Bronchial smooth muscle cell (primary cell): ENCODE results near the gene SNX13. TPM values are rescaled to one million over a fixed set of nuclear protein-coding genes. Genes with fewer than 3 reads are reported as not detected.

Experiments
- total RNA-seq: library from RNA; depleted of rRNA; stranded (reverse); fragments of >200 nt; gene quantifications from 2 replicates; pipeline ENCODE4 v1.2.1, GENCODE V29; 2014

The SNX13 gene, protein sequence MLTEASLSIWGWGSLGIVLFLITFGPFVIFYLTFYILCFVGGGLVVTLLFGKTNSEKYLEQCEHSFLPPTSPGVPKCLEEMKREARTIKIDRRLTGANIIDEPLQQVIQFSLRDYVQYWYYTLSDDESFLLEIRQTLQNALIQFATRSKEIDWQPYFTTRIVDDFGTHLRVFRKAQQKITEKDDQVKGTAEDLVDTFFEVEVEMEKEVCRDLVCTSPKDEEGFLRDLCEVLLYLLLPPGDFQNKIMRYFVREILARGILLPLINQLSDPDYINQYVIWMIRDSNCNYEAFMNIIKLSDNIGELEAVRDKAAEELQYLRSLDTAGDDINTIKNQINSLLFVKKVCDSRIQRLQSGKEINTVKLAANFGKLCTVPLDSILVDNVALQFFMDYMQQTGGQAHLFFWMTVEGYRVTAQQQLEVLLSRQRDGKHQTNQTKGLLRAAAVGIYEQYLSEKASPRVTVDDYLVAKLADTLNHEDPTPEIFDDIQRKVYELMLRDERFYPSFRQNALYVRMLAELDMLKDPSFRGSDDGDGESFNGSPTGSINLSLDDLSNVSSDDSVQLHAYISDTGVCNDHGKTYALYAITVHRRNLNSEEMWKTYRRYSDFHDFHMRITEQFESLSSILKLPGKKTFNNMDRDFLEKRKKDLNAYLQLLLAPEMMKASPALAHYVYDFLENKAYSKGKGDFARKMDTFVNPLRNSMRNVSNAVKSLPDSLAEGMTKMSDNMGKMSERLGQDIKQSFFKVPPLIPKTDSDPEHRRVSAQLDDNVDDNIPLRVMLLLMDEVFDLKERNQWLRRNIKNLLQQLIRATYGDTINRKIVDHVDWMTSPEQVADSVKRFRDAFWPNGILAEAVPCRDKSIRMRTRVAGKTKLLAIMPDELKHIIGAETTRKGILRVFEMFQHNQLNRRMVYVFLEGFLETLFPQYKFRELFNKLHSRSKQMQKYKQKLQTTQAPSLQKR
- total RNA-seq, result 26.1 and 37.7 TPM in 2 replicates

GRCh38 chr7:17940302-17940883 lies at the start of gene SNX13:
Gene SNX13, minus strand, starts transcription at chr7:17940494. Its CDS starts 199 bp downstream, at chr7:17940295.

Other genes with a start within 250 kb of the SNX13 start
- gene PRPS1L1, start 87.4 kb upstream of the SNX13 start, total RNA-seq, result not detected in 2 replicates